Neuron (in vitro differentiated cells): Measurements from ENCODE around the gene NIPAL3.
"Not testable (repeated sequence)": the region's sequence is repeated elsewhere in the genome, so short reads cannot be mapped to it uniquely, and the experiment has no call there.

ENCODE experiments used
- H2AFZ ChIP-seq: one replicate; pipeline ENCODE4 v1.6.1; 2013; ENCODE audit warnings: low read depth, mild to moderate bottlenecking, inconsistent platforms, low read length, moderate library complexity
- H3K27me3 ChIP-seq: one replicate; pipeline ENCODE4 v1.6.1; 2013; ENCODE audit warnings: low read length; ENCODE audit not compliant: insufficient read depth
- H3K36me3 ChIP-seq: one replicate; pipeline ENCODE4 v1.6.1; 2013; ENCODE audit warnings: low read length; ENCODE audit not compliant: insufficient read depth
- H3K4me1 ChIP-seq: one replicate; pipeline ENCODE4 v1.6.1; 2013; ENCODE audit warnings: low read length; ENCODE audit not compliant: insufficient read depth
- H3K4me3 ChIP-seq: 2 replicates; pipeline ENCODE4 v1.5.1; 2013; ENCODE audit warnings: mild to moderate bottlenecking, low read length, moderate library complexity
- H3K9me3 ChIP-seq: one replicate; pipeline ENCODE4 v1.6.1; 2013; ENCODE audit warnings: low read length

The NIPAL3 gene

GRCh38 chr1:24481101-24481500 is 65.5 kb downstream of the NIPAL3 start:
- Histone ChIP-seq H3K4me3 (no peak overlapping the region), H3K36me3 (no peaks in the 10 kb centered on the region), H3K27me3 (no peaks in the 10 kb centered on the region), H3K9me3 (no peaks in the 10 kb centered on the region), H3K4me1 (no peaks in the 10 kb centered on the region), H2AFZ (no peak overlapping the region)

GRCh38 chr1:24481843-24482610 is 66.4 kb downstream of the NIPAL3 start:
- Histone ChIP-seq H3K27me3 (no peaks in the 10 kb centered on the region), H3K4me1 (no peaks in the 10 kb centered on the region), H3K4me3 (no peak overlapping the region), H2AFZ (no peak overlapping the region), H3K36me3 (no peaks in the 10 kb centered on the region), H3K9me3 (no peaks in the 10 kb centered on the region)

GRCh38 chr1:24483441-24483840 is 67.8 kb downstream of the NIPAL3 start:
- H3K27me3 ChIP-seq = no peaks in the 10 kb centered on the region
- no peaks in the 10 kb centered on the region for H3K36me3 ChIP-seq
- H3K4me1 ChIP-seq = no peaks in the 10 kb centered on the region
- H2AFZ ChIP-seq = no peak overlapping the region
- H3K4me3 ChIP-seq = no peak overlapping the region
- H3K9me3 ChIP-seq = no peaks in the 10 kb centered on the region

GRCh38 chr1:24484199-24484598 is 68.6 kb downstream of the NIPAL3 start:
- no peaks in the 10 kb centered on the region for H3K36me3 ChIP-seq
- H3K27me3 ChIP-seq = no peaks in the 10 kb centered on the region
- no peaks in the 10 kb centered on the region for H3K4me1 ChIP-seq
- no peaks in the 10 kb centered on the region for H3K9me3 ChIP-seq
- H2AFZ ChIP-seq = no peak overlapping the region
- H3K4me3 ChIP-seq = no peak overlapping the region

GRCh38 chr1:24486331-24487065 is 70.9 kb downstream of the NIPAL3 start:
- no peak overlapping the region for H3K4me3 ChIP-seq

GRCh38 chr1:24487455-24487854 is 71.9 kb downstream of the NIPAL3 start:
- H3K4me3 ChIP-seq = no peak overlapping the region
- no peaks in the 10 kb centered on the region for H3K9me3 ChIP-seq
- H3K4me1 ChIP-seq = no peaks in the 10 kb centered on the region
- no peaks in the 10 kb centered on the region for H3K27me3 ChIP-seq
- H3K36me3 ChIP-seq = no peaks in the 10 kb centered on the region
- H2AFZ ChIP-seq = no peak overlapping the region

More at GRCh38 chr1:24486331-24487065, 70.9 kb downstream of the NIPAL3 start:
- Histone ChIP-seq H3K9me3 (no peaks in the 10 kb centered on the region), H3K27me3 (no peaks in the 10 kb centered on the region), H2AFZ (no peak overlapping the region), H3K36me3 (no peaks in the 10 kb centered on the region), H3K4me1 (no peaks in the 10 kb centered on the region)

- not testable (repeated sequence) for H3K4me1 ChIP-seq, H3K4me3 ChIP-seq, H3K36me3 ChIP-seq, H3K27me3 ChIP-seq, H2AFZ ChIP-seq, H3K9me3 ChIP-seq
Observed at GRCh38 chr1:24488159-24488558, 72.6 kb downstream of the NIPAL3 start.

GRCh38 chr1:24489674-24490073 is 74.1 kb downstream of the NIPAL3 start:
- no peaks in the 10 kb centered on the region for H3K4me1 ChIP-seq
- no peaks in the 10 kb centered on the region for H3K9me3 ChIP-seq
- no peak overlapping the region for H3K4me3 ChIP-seq
- no peaks in the 10 kb centered on the region for H3K36me3 ChIP-seq
- no peak overlapping the region for H2AFZ ChIP-seq
- H3K27me3 ChIP-seq = no peaks in the 10 kb centered on the region

- Histone ChIP-seq H2AFZ (no peak overlapping the region), H3K9me3 (no peaks in the 10 kb centered on the region), H3K4me1 (no peaks in the 10 kb centered on the region), H3K27me3 (no peaks in the 10 kb centered on the region), H3K36me3 (no peaks in the 10 kb centered on the region), H3K4me3 (no peak overlapping the region)
Observed at GRCh38 chr1:24490101-24490781, 74.6 kb downstream of the NIPAL3 start.

GRCh38 chr1:24491577-24492360 is 76.2 kb downstream of the NIPAL3 start:
- no peak overlapping the region for H2AFZ ChIP-seq
- H3K4me1 ChIP-seq = no peaks in the 10 kb centered on the region
- H3K27me3 ChIP-seq = no peaks in the 10 kb centered on the region
- no peaks in the 10 kb centered on the region for H3K9me3 ChIP-seq
- no peak overlapping the region for H3K4me3 ChIP-seq
- no peaks in the 10 kb centered on the region for H3K36me3 ChIP-seq

- not testable (repeated sequence) for H3K36me3 ChIP-seq, H3K9me3 ChIP-seq, H3K4me1 ChIP-seq, H2AFZ ChIP-seq, H3K27me3 ChIP-seq, H3K4me3 ChIP-seq
Observed at GRCh38 chr1:24492935-24493334, 77.3 kb downstream of the NIPAL3 start.

- Histone ChIP-seq H3K36me3 (no peaks in the 10 kb centered on the region), H3K4me1 (no peaks in the 10 kb centered on the region), H3K9me3 (no peaks in the 10 kb centered on the region), H2AFZ (no peak overlapping the region), H3K27me3 (peaks cover 3% of the 10 kb centered on the region), H3K4me3 (no peak overlapping the region)
Observed at GRCh38 chr1:24493785-24494184, 78.2 kb downstream of the NIPAL3 start.

- H3K9me3 ChIP-seq = no peaks in the 10 kb centered on the region
- H3K27me3 ChIP-seq = peaks cover 32% of the 10 kb centered on the region
- no peak overlapping the region for H3K4me3 ChIP-seq
- H3K36me3 ChIP-seq = no peaks in the 10 kb centered on the region
- H3K4me1 ChIP-seq = no peaks in the 10 kb centered on the region
- H2AFZ ChIP-seq = no peak overlapping the region
Observed at GRCh38 chr1:24498589-24498988, 83.0 kb downstream of the NIPAL3 start.
